Stimulated activated effector memory CD8-positive, alpha-beta T cell treated with anti-CD3 and anti-CD28 coated beads, Interleukin-12 subunit alpha, Interleukin-12 subunit beta, amount 100 ng/mL, for 72 hours (primary cell): ENCODE results near the gene MEIOSIN.
A peak's percentile ranks its signal among the peaks of the same experiment; 100 is the strongest.
"Not testable (repeated sequence)": the region's sequence is repeated elsewhere in the genome, so short reads cannot be mapped to it uniquely, and the experiment has no call there.

Source experiments
- ATAC-seq: fragments of 150-1000 bp; cut with Tn5 transposase; 2 replicates; pipeline ENCODE4 v1.10.0; 2021
- DNase-seq, 2 donors: peaks; one replicate each; pipeline ENCODE4 v3.0.0; 2021 to 2022; ENCODE audit warnings: low spot score in 2 of 2
- H3K27ac Mint-ChIP-seq: one replicate; pipeline ENCODE4 v1.8.0; 2022; ENCODE audit warnings: mild to moderate bottlenecking, mixed read lengths
- H3K36me3 Mint-ChIP-seq: one replicate; pipeline ENCODE4 v1.8.0; 2022; ENCODE audit warnings: mild to moderate bottlenecking, mixed read lengths
- H3K4me1 Mint-ChIP-seq: one replicate; pipeline ENCODE4 v1.8.0; 2022; ENCODE audit warnings: mixed read lengths
- H3K4me3 Mint-ChIP-seq: one replicate; pipeline ENCODE4 v1.8.0; 2022; ENCODE audit warnings: mild to moderate bottlenecking, mixed read lengths
- H3K9me3 Mint-ChIP-seq: one replicate; pipeline ENCODE4 v1.8.0; 2022; ENCODE audit warnings: mixed read lengths

MEIOSIN gene

DNA sequence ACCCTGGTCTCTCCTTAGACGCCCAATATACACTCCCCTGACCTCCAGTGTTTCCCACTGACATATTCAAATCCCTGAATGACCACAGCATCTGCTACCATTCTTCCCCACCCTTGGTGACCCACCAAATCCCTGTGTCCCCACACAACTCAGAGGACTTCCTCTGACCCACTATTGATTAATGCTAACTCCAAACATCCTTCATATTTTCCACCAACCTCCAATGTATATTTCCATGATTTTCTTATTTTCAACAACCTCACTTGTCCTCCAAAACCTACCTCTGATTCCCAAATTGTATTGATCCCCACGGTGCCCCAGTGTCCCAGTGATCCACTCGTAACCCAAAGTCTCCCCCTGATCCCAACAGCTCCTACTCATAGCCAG, 59.9 kb downstream of the MEIOSIN start:
- Mint-ChIP-seq H3K36me3 (peaks cover 59% of the 10 kb centered on the region), H3K9me3 (no peaks in the 10 kb centered on the region), H3K4me3 (peak overlapping the region; percentile 94), H3K4me1 (peaks cover 45% of the 10 kb centered on the region), H3K27ac (peak overlapping the region; percentile 77)
- ATAC-seq (no peak), DNase-seq (no peak)

DNA sequence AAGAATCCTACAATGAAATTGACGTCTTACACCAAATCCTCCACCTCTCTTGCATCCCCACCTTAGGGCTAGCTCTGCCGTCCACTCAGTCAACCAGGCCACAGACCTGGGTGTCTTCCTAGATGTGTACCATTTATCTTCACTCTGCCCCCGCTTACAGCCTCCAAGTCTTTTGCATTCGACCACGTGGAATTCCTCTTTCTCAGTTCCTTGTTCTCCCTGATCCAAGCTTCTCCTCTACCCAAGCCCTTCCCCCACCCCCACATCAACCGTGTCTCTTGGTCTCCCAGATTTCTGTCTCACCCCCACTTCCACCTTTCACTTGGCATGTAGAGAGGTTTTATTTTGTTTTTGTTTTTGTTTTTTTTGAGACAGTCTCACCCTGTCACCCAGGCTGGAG, 60.6 kb downstream of the MEIOSIN start:
- Mint-ChIP-seq H3K4me3 (no peak overlapping the region), H3K4me1 (peaks cover 42% of the 10 kb centered on the region), H3K9me3 (no peaks in the 10 kb centered on the region), H3K36me3 (peaks cover 52% of the 10 kb centered on the region), H3K27ac (peak overlapping the region; percentile 77)
- DNase-seq (no peak), ATAC-seq (no peak)

DNA sequence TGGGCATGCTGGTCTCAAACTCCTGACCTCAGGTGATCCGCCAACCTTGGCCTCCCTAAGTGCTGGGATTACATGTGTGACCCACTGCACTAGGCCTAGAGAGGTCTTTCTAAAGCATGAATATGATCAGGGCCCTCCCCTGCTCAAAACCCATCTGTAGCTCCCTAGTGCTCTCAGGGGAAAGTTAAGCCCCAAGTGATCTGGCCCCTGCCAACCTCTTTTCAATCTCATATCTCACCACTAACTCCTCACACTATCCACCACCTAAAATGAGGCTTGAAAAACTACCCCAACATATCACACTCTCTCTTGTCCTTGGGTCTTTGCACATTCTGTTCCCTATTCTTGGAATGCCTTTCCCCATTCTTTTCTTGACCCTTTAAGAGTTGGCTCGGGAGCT, 61.4 kb downstream of the MEIOSIN start:
- no peak for ATAC-seq
- no peak overlapping the region for H3K4me3 Mint-ChIP-seq
- DNase-seq = no peak
- peaks cover 46% of the 10 kb centered on the region for H3K4me1 Mint-ChIP-seq
- H3K36me3 Mint-ChIP-seq = peaks cover 45% of the 10 kb centered on the region
- peak overlapping the region; percentile 77 for H3K27ac Mint-ChIP-seq
- no peaks in the 10 kb centered on the region for H3K9me3 Mint-ChIP-seq

DNA sequence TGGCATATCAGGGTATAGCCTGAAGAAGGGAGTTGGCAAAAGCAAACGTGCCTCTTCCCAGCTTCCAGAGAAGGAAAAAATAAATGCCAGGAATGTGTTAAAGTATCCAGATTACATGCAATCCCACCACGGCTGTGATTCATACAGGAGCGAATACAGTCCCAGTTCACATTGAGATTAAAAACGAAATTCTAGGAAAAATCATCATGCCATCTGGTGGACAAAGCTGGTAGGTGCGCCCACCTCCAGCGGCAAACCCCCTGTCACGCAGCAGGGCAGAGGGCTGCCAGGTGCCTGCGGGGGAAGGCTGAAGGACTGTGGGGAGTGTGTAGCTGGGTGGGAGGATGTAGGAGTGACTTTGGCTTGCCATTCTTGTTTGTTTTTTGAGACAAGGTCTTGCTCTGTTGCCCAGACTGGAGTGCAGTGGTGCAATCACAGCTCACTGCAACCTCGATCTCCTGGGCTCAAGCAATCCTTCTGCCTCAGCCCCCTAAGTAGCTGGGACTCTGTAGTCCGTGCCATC, 65.8 kb downstream of the MEIOSIN start:
- DNase-seq = peak; percentile 39 to 75
- Mint-ChIP-seq H3K4me3 (no peak overlapping the region), H3K9me3 (no peaks in the 10 kb centered on the region), H3K27ac (no peak overlapping the region), H3K4me1 (peaks cover 14% of the 10 kb centered on the region), H3K36me3 (peaks cover under 1% of the 10 kb centered on the region)
- peak; percentile 76 for ATAC-seq

DNA sequence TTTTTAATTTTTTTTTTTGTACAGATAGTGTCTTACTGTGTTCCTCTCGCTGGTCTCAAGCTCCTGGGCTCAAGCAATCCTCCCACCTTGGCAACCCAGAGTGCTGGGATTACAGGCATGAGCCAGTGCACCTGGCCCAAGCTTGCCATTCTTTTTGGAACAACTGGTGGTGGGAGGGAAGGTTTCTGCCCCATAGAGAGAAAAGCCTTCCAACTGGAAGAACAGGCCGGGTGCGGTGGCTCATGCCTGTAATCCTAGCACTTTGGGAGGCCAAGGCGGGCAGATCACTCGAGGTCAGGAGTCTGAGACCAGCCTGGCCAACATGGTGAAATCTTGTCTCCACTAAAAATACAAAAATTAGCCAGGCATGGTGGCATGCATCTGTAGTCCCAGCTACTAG, 66.3 kb downstream of the MEIOSIN start:
- H3K4me1 Mint-ChIP-seq = peaks cover 12% of the 10 kb centered on the region
- ATAC-seq, H3K36me3 Mint-ChIP-seq, H3K4me3 Mint-ChIP-seq, DNase-seq, H3K9me3 Mint-ChIP-seq, H3K27ac Mint-ChIP-seq: not testable (repeated sequence)

DNA sequence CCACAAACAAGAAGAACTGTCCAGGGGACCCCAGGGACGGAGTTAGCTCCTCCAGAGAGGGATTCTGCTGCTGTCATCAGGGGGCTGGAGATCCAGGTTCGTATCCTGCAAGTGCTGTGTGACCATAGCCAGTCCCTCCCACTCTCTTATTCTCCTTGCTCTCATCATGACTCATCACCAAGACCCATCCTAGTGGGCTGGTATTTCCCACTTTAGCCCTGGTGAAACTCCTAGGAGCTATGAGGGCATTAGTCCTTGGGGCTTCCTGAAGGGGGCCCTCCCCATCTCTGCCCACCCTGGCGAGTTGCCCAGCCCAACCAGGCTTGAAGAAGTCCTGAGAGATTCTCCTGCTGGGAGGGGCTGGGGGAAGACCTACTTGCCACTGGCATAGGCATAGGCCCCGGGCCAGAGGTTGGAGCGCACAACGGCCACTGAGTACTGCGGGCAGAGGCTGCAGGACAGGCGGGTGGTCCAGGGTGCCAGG, 66.9 kb downstream of the MEIOSIN start:
- Mint-ChIP-seq H3K27ac (no peak overlapping the region), H3K9me3 (no peaks in the 10 kb centered on the region), H3K4me1 (peaks cover 7% of the 10 kb centered on the region), H3K4me3 (no peak overlapping the region), H3K36me3 (no peaks in the 10 kb centered on the region)
- ATAC-seq (no peak), DNase-seq (no peak)

DNA sequence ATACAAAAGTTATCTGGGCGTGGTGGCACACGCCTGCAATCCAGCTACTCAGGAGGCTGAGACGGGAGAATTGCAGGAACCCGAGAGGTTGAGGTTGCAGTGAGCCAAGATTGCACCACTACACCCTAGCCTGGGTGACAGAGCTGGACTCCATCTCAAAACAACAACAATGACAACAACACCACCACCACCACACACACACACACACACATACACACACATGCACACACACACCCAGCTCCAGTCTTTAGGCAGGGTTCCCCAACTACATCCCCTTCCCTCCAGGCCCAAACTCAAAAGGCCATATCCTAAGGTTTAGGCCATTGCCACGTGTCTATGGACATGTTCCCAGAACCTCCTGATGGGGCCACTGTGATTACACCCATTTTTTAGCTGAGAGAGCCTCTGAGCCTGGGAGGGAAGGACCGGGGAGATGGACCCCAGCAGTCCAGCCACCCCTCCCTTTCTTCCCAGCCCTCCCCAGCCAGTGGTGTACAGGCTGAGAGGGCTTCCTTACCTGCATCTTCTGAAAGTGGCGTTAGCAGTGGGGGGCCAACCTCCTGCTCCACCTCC, 68.5 kb downstream of the MEIOSIN start:
- no peaks in the 10 kb centered on the region for H3K36me3 Mint-ChIP-seq

DNA sequence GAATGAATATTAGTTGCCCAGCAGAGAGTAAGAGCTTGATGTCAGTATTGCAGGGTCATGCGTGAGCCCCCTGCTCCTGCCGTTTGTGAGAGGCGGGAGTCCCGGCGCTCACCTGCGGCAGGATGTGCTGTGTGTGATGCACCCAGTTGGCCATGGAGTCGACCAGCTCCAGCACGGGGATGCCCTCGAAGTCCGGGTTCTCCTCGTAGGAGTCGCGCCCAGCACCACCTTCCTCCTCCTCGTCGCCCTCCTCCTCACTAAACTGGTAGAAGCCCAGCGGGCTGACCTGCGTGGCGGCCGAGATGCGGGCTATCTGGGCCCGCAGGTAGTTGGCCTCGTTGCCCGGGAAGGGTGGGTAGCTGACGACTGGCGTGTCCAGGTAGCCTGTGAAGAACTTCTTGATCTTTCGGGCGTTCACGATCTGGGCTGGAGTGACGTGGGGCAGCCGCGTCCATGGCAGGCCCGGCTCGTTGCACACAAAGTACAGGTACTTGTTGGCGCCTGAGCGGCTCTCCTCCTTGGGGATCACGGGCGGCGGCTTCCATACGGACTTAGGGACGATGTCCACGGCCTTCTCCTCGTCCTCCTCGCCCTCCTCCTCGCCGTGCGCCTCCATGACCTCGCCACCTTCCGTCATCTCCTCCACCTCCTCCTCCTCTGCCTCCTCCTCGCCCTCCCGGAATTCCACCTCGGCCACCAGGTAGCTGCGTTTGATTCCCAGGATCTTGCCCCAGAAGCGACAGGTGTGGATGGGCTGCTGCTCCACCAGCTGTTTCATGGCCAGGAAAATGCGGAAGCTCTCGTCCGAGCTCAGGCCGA, 71.1 kb downstream of the MEIOSIN start:
- Mint-ChIP-seq H3K4me3 (no peak overlapping the region), H3K4me1 (peaks cover 2% of the 10 kb centered on the region), H3K9me3 (no peaks in the 10 kb centered on the region), H3K36me3 (no peaks in the 10 kb centered on the region), H3K27ac (no peak overlapping the region)
- ATAC-seq (no peak), DNase-seq (no peak)

More for the DNA sequence above, 68.5 kb downstream of the MEIOSIN start:
- H3K4me3 Mint-ChIP-seq = no peak overlapping the region
- ATAC-seq (no peak), DNase-seq (no peak)
- H3K27ac Mint-ChIP-seq = no peak overlapping the region
- no peaks in the 10 kb centered on the region for H3K9me3 Mint-ChIP-seq
- peaks cover 7% of the 10 kb centered on the region for H3K4me1 Mint-ChIP-seq

DNA sequence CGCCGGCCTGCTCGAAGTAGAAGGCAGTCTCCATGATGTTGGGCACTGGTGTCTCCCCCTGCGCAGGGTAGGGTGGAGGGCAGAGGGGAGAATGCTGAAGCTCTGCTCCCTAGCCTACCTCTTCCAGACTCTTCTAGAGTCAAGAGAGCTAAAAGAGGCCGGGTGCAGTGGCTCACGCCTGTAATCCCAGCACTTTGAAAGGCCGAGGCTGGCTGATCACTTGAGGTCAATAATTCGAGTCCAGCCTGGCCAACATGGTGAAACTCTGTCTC, 71.7 kb downstream of the MEIOSIN start:
- peaks cover 7% of the 10 kb centered on the region for H3K4me1 Mint-ChIP-seq
- DNase-seq (no peak), ATAC-seq (no peak)
- no peaks in the 10 kb centered on the region for H3K9me3 Mint-ChIP-seq
- no peak overlapping the region for H3K27ac Mint-ChIP-seq
- H3K4me3 Mint-ChIP-seq = no peak overlapping the region
- H3K36me3 Mint-ChIP-seq = no peaks in the 10 kb centered on the region

DNA sequence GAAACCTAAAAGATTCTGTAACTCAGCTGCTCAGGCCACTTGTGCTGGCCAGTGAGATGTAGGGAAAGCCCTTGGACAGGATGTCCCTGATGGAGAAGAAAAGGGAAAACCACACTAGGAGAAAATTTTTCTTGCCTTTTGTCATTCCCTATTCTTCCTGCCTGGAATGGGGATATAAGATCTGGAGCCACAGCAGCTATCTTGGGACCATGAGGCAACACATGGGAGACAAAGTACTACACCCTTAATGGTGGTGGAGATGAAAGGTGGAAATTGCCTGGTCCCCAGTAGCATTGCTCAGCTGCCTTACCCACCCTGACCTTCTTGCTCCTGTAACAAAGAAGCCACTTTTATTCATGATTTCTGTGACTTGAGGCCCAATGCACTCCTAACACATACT, 72.5 kb downstream of the MEIOSIN start:
- Mint-ChIP-seq H3K9me3 (no peaks in the 10 kb centered on the region), H3K4me1 (peaks cover 12% of the 10 kb centered on the region), H3K36me3 (no peaks in the 10 kb centered on the region), H3K4me3 (no peak overlapping the region), H3K27ac (no peak overlapping the region)
- ATAC-seq = no peak
- no peak for DNase-seq

DNA sequence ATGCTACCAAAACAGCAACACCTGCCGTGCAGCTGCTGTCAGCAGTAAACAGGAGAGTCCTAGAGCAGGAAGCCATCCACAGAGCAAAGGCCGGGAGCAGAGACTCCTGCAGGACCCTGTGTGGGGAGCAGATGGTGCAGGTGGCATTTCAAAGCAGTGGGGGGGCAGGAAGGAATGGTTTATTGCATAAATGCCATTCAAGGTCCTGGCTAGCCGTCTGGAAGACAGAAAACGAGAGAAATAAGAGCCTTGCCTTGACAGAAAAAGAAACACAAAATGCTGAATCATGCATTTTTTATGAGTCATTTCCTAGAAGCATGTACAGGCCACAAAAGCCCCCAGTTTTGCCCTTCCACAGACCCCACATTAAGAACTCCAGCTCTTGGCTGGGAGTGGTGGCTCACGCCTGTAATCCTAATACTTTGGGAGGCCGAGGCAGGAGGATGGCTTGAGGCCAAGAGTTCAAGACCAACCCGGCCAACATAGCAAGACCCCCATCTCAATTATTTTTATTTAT, 76.5 kb downstream of the MEIOSIN start:
- Mint-ChIP-seq H3K36me3 (peaks cover 11% of the 10 kb centered on the region), H3K9me3 (no peaks in the 10 kb centered on the region), H3K27ac (peak overlapping the region; percentile 88), H3K4me3 (peak overlapping the region; percentile 22), H3K4me1 (peaks cover 12% of the 10 kb centered on the region)
- DNase-seq = no peak
- peak; percentile 49 for ATAC-seq

DNA sequence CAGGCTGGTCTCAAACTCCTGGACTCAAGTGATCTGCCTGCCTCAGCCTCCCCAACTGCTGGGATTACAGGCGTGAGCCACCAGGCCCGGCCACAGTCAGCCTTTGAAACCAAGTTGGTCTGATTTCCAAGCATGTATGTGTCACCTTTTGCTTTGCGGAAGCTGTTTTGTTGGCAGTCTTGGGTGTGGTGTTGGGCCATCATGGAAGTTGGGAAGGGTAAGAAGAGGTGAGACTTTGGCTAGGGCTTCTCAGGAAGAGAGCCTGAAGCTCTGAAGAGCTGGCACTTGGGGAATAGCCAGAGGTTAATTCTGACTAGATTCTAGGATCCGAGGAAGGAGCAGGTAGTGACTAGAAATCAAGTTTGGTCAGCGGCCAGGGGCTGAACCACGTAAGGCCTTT, 79.1 kb downstream of the MEIOSIN start:
- peaks cover 16% of the 10 kb centered on the region for H3K4me1 Mint-ChIP-seq

More for the DNA sequence above, 79.1 kb downstream of the MEIOSIN start:
- DNase-seq (no peak), ATAC-seq (no peak)
- no peak overlapping the region for H3K4me3 Mint-ChIP-seq
- H3K9me3 Mint-ChIP-seq = no peaks in the 10 kb centered on the region
- no peak overlapping the region for H3K27ac Mint-ChIP-seq
- H3K36me3 Mint-ChIP-seq = peaks cover 26% of the 10 kb centered on the region
